Heart left ventricle (tissue), 16 donors: ENCODE measurements around the gene ACOT13. TPM values are rescaled to one million over a fixed set of nuclear protein-coding genes. Genes with fewer than 3 reads are reported as not detected.
"Not testable (repeated sequence)": the region's sequence is repeated elsewhere in the genome, so short reads cannot be mapped to it uniquely, and the experiment has no call there.

Experiments
- ATAC-seq, 4 donors: fragments of 200-7000 bp; cut with Tn5 transposase; one replicate each; pipeline ENCODE4 v1.9.1; 2020 to 2022; ENCODE audit warnings: moderate library complexity in 4 of 4, mild to moderate bottlenecking in 3 of 4, moderate number of reproducible peaks in 1 of 4
- DNase-seq, 5 donors: peaks; one replicate each; pipeline ENCODE4 v3.0.0-alpha.2; 2020
- H3K27ac ChIP-seq, 12 donors: fragments of 200-600 bp; sonication (generic) in 4 of 12; one replicate each; pipeline versions ENCODE4 v1.5.0 to v1.8.0; 2016 to 2022; ENCODE audit warnings: mild to moderate bottlenecking in 2 of 12
- H3K27me3 ChIP-seq, 9 donors: fragments of 200-600 bp; sonication (generic) in 2 of 9; one replicate each; pipeline versions ENCODE4 v1.5.1 to v1.8.0; 2016 to 2022; ENCODE audit warnings: mild to moderate bottlenecking in 3 of 9
- H3K36me3 ChIP-seq, 9 donors: fragments of 200-600 bp; sonication (generic) in 2 of 9; one replicate each; pipeline versions ENCODE4 v1.5.0 to v1.8.0; 2018 to 2022; ENCODE audit warnings: mild to moderate bottlenecking in 2 of 9
- H3K4me1 ChIP-seq, 12 donors: fragments of 200-600 bp; sonication (generic) in 4 of 12; one replicate each; pipeline versions ENCODE4 v1.5.0 to v1.8.0; 2016 to 2022; ENCODE audit warnings: mild to moderate bottlenecking in 3 of 12
- H3K4me3 ChIP-seq, 12 donors: fragments of 200-600 bp; sonication (generic) in 4 of 12; one replicate each; pipeline versions ENCODE4 v1.5.0 to v1.8.0; 2017 to 2022; ENCODE audit warnings: mild to moderate bottlenecking in 9 of 12, moderate library complexity in 4 of 12
- H3K9me3 ChIP-seq, 12 donors: fragments of 200-600 bp; sonication (generic) in 4 of 12; one replicate each; pipeline versions ENCODE4 v1.5.0 to v1.8.0; 2016 to 2022; ENCODE audit warnings: mild to moderate bottlenecking in 1 of 12
- POLR2A ChIP-seq, 2 donors: fragments of 450-650 bp; IDR thresholded peaks; one replicate each; pipeline ENCODE4 v1.6.1; 2017; ENCODE audit warnings: antibody characterized with exemption in 2 of 2, mild to moderate bottlenecking in 2 of 2, moderate library complexity in 2 of 2
- WGBS, 4 donors: extraction: QIAGEN DNeasy Blood & Tissue Kit in 2 of 4; methylation state at CpG; one replicate each; pipeline versions ENCODE4 v1.1.5 to v1.1.7; 2013 to 2018; 5-methylcytosine and 5-hydroxymethylcytosine counted together
- intact Hi-C, 10 donors: fragments of 100-400 bp; cut with DNase I; formaldehyde crosslinking; loops; one replicate each; pipeline versions ENCODE4 v1.11.1 to v1.14.2; 2022
- polyA plus RNA-seq, 2 donors: library from polyadenylated mRNA; stranded (reverse); fragments of 200-250 nt; gene quantifications; one replicate each; pipeline ENCODE4 v1.2.3, GENCODE V29; 2013
- total RNA-seq, 9 donors: library from RNA; depleted of rRNA in 2 of 9; stranded (reverse); fragments of >200 nt in 2 of 9; fragmentation: NEBNext Ultra II Directional in 3 of 9; extraction: Animal tissue kit (Norgen Biotek cat#: 25700) in 3 of 9; gene quantifications; one replicate each; pipeline versions ENCODE4 v1.1.0 to v1.2.4, GENCODE V29; 2016 to 2023
- TF ChIP-seq, protein P1 (sequence below), 12 donors: fragments of 200-600 bp; sonication (generic) in 4 of 12; IDR thresholded peaks; one replicate each; pipeline versions ENCODE4 v1.5.0 to v1.8.0; 2018 to 2022; ENCODE audit warnings: antibody characterized with exemption in 12 of 12, mild to moderate bottlenecking in 5 of 12
- donor health status: ischemic (EF 13 %, LVEDD 7.1; RV severe dilation, severe dysfunction).
- donor health status: healthy with polysubstance abuse.
- donor health status: DM: no; HTN: yes; CAD: no.
- donor health status: DM: no; HTN: no; CAD: no.
- donor health status: ischemic (EF 25% LVEDD 6.9; RV normal size, moderate dysfunction).
- donor health status: ischemic (EF 25% LVEDD 5.7; RV mildly dilated, moderate dysfunction).
- donor health status: healthy.
- donor health status: DM: yes; HTN: yes; CAD: no.
- donor health status: ischemic (EF 35%, LVEDD 5.7; RV mildly dilated, moderate dysfunction).
- donor health status: nonischemic (EF 11% LVEDD 7.7; RV severe dilation, severe dysfunction).
- donor health status: DM: yes; HTN: yes; CAD: no.
- donor health status: PGD.
- donor health status: ischemic (EF 29% LVEDD 5.4; RV normal size, mild dysfunction).
- donor health status: nonischemic (EF 23%, LVEDD 6.1; RV moderate dilation, normal function).

ACOT13 gene
- total and polyA plus RNA-seq, 11 donors = 21.6 to 160 (median 55.3) TPM

DNA sequence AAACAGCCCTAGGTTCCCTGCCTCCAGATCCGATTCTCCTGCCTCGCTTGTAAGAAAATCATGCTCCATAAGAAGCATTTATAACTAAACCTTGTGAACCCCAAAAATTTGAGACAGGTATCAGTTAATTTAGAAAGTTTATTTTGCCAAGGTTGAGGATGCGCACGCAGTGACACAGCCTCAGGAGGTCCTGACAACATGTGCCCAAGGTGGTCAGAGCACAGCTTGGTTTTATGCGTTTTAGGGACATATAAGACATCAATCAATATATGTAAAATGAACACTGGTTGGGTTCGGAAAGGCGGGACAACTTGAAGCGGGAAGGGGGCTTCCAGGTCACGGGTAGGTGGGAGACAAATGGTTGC, 2.1 kb downstream of the ACOT13 start:
- H3K27me3 ChIP-seq = no peaks in the 10 kb centered on the region
- TF ChIP-seq, protein P1, sequence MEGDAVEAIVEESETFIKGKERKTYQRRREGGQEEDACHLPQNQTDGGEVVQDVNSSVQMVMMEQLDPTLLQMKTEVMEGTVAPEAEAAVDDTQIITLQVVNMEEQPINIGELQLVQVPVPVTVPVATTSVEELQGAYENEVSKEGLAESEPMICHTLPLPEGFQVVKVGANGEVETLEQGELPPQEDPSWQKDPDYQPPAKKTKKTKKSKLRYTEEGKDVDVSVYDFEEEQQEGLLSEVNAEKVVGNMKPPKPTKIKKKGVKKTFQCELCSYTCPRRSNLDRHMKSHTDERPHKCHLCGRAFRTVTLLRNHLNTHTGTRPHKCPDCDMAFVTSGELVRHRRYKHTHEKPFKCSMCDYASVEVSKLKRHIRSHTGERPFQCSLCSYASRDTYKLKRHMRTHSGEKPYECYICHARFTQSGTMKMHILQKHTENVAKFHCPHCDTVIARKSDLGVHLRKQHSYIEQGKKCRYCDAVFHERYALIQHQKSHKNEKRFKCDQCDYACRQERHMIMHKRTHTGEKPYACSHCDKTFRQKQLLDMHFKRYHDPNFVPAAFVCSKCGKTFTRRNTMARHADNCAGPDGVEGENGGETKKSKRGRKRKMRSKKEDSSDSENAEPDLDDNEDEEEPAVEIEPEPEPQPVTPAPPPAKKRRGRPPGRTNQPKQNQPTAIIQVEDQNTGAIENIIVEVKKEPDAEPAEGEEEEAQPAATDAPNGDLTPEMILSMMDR (IDR thresholded peaks at IDR 0.05) = no peak
- TF ChIP-seq POLR2A (IDR thresholded peaks at IDR 0.05) = no peak
- peaks cover 0 to 36% (median 26%) of the 10 kb centered on the region in 12 donors for H3K4me1 ChIP-seq
- DNase-seq = no peak
- peaks cover 0 to 17% (median 3%) of the 10 kb centered on the region in 12 donors for H3K9me3 ChIP-seq
- peak overlapping the region in 1 of 12 donors; percentile 99 for H3K4me3 ChIP-seq
- no peak for ATAC-seq
- peaks cover 0 to 10% (median 1%) of the 10 kb centered on the region in 9 donors for H3K36me3 ChIP-seq
- intact Hi-C loops = loop anchor here in 3 of 10 donors (5.0 kb wide), 1 partner anchor 48 kb away; the partner anchor contains the start of gene C6orf62 (in 3 of the 3)
- H3K27ac ChIP-seq = no peak overlapping the region
- 92 to 98% (median 96%) methylated on average over 9 of the region's 9 CpGs for WGBS, 4 donors

DNA sequence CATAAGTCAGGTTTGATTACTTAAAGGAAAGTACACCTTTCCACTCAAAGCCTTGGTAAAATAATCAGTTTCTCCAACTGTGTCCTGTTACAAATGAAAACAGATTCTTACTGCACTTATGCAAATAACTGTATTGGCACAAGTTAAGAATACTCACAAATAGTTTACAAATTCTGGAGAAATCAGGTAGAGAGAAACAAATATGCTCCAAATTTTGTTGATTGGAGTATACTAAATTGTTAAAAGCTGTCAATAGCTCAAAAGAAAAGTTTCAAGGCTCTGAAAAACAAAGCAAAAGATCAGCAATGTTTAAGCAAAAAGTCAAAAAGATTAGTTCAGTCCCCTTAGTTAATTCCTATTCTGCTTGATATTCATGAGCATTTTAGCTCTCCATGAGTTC, 3.6 kb downstream of the ACOT13 start:
- ATAC-seq, DNase-seq, H3K4me3 ChIP-seq, H3K27ac ChIP-seq, H3K36me3 ChIP-seq, intact Hi-C loops, H3K27me3 ChIP-seq: not testable (repeated sequence)
- H3K9me3 ChIP-seq = peaks cover 0 to 18% (median 3%) of the 10 kb centered on the region in 12 donors
- peaks cover 0 to 25% (median 17%) of the 10 kb centered on the region in 12 donors for H3K4me1 ChIP-seq

DNA sequence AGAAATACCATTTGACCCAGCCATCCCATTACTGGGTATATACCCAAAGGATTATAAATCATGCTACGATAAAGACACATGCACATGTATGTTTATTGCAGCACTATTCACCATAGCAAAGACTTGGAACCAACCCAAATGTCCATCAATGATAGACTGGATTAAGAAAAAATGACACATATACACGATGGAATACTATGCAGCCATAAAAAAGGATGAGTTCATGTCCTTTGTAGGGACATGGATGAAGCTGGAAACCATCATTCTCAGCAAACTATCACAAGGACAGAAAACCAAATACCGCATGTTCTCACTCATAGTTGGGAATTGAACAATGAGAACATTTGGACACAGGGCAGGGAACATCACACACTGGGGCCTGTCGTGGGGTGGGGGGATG, 4.2 kb downstream of the ACOT13 start:
- H3K27me3 ChIP-seq, H3K36me3 ChIP-seq, H3K4me3 ChIP-seq, H3K27ac ChIP-seq, intact Hi-C loops, ATAC-seq, DNase-seq: not testable (repeated sequence)
- whole genome bisulfite sequencing, 4 donors = 88 to 98% (median 96%) methylated on average over 4 of the region's 4 CpGs
- H3K4me1 ChIP-seq = peaks cover 0 to 19% (median 12%) of the 10 kb centered on the region in 12 donors
- H3K9me3 ChIP-seq = peaks cover 0 to 18% (median 3%) of the 10 kb centered on the region in 12 donors

DNA sequence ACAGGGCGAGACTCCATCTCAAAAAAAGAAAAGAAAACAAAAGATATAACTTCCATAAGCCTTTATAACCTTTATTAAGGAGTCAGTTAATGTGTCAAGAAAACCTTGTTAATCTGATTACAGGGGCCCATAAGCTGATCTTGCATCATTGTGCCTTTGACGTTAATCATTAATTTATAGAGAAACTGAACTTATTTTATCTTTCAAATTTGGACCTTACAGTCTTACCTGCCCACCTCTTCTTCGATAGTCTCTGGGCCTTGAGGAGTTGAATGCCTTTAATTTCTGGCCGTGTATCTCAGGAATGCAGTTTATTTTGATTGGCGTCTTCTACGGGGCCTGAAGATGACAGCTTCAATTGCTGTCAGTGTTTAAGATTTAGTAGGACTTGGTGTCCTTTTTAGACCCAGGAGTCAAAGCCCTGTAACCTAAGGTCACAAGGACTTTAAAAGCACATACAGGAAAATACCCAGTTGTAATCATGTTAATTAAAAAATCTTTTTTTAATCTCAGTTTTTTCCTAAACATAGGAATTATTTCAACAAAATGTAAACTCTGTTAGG, 5.8 kb downstream of the ACOT13 start:
- Histone ChIP-seq H3K4me1 (peaks cover 0 to 15% (median 10%) of the 10 kb centered on the region in 12 donors), H3K4me3 (no peak overlapping the region), H3K27me3 (no peaks in the 10 kb centered on the region), H3K9me3 (peaks cover 0 to 18% (median 3%) of the 10 kb centered on the region in 12 donors), H3K36me3 (peaks cover 0 to 4% (median 0%) of the 10 kb centered on the region in 9 donors), H3K27ac (no peak overlapping the region)
- TF ChIP-seq, protein P1 (IDR thresholded peaks at IDR 0.05) = no peak
- no peak for TF ChIP-seq POLR2A (IDR thresholded peaks at IDR 0.05)
- DNase-seq (no peak), ATAC-seq (no peak)
- 77 to 83% (median 80%) methylated on average over 6 of the region's 6 CpGs for WGBS, 4 donors
- intact Hi-C loops = no loop called here

DNA sequence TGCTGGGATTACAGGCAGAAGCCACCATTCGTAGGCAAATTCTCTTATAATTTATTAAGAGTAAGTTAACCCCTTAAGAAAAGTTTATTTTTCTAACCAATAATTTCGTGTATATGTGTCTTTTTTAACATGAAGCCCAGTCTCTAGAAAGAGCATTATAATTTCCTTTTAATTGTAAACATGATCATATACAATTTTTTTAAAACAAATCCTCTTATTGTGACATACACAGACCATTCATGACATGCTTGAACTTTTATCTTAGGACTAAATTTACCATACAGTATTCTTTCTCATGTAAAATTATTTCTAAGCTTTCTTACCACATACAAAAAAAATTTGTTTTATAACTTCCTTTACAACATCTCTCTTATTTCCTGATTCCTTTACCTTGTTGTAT, 6.7 kb downstream of the ACOT13 start:
- DNase-seq (no peak), ATAC-seq (no peak)
- Histone ChIP-seq H3K4me1 (peaks cover 0 to 5% (median under 1%) of the 10 kb centered on the region in 12 donors), H3K4me3 (no peak overlapping the region), H3K36me3 (peaks cover 0 to 4% (median 0%) of the 10 kb centered on the region in 9 donors), H3K27ac (no peak overlapping the region), H3K27me3 (no peaks in the 10 kb centered on the region), H3K9me3 (peaks cover 0 to 18% (median 3%) of the 10 kb centered on the region in 12 donors)
- TF ChIP-seq, protein P1 (IDR thresholded peaks at IDR 0.05) = no peak
- TF ChIP-seq POLR2A (IDR thresholded peaks at IDR 0.05) = no peak
- 70 to 82% (median 76%) methylated on average over 2 of the region's 2 CpGs for WGBS, 4 donors
- intact Hi-C loops = no loop called here

DNA sequence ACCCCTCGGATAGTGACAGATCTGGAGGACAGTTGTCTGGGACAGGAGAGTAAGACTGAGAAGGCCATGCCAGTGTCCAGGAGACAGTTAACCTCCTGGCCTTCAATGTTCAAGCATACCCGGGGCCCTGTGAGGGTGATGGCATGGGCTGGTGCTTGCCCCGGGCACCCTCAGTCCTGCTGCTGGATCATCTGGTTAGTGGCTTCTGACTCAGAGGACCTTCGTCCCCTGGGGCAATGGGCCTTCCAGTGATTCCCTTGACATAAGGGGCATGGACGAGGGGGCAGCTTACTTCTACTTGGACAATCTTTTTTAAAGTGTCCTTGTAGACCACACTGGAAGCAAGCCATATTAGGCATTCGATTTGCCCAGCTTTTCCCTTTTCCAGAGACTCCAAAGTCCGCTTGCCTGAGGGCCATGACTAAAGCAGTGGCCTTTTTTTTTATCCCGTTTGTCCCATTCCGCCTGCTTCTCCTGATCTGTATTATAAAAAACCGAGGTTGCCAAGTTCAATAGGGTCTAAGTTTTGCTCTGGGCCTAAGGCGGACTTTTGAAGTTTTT, 12.0 kb downstream of the ACOT13 start:
- H3K4me3 ChIP-seq, DNase-seq, H3K4me1 ChIP-seq, intact Hi-C loops, H3K36me3 ChIP-seq, ATAC-seq, H3K27ac ChIP-seq, H3K27me3 ChIP-seq, H3K9me3 ChIP-seq: not testable (repeated sequence)
- 91 to 94% (median 93%) methylated on average over 11 of the region's 11 CpGs for WGBS, 4 donors
